Cardiac fibroblast (primary cell): ENCODE measurements around the gene ACADS.
"Not testable (repeated sequence)": the region's sequence is repeated elsewhere in the genome, so short reads cannot be mapped to it uniquely, and the experiment has no call there.

Experiments
- DNase-seq, 2 donors: peaks; one replicate each; pipeline versions ENCODE4 v3.0.0 to v3.0.0-alpha.2; 2010; ENCODE audit warnings: low read depth in 2 of 2
- H3K4me3 ChIP-seq, 2 donors: replicated peaks in 1 of 2; 1 replicate in 1 of 2; 2 replicates in 1 of 2; pipeline ENCODE4 v1.5.1; 2011; ENCODE audit warnings: low read depth in 2 of 2, low read length in 2 of 2, mild to moderate bottlenecking in 2 of 2, moderate library complexity in 1 of 2
- CTCF ChIP-seq: IDR thresholded peaks from one replicate; pipeline ENCODE4 v1.5.1; 2011; ENCODE audit warnings: low read depth, mild to moderate bottlenecking, low read length, inconsistent platforms

Gene ACADS

GRCh38 chr12:120725151-120725658 is 421 bp upstream of the ACADS start:
- DNase-seq = no peak
- no peak for TF ChIP-seq CTCF
- peak overlapping the region; percentile 47 to 66 for H3K4me3 ChIP-seq

- no peak for DNase-seq
- no peak for TF ChIP-seq CTCF
- peak overlapping the region in 1 of 2 donors; percentile 47 for H3K4me3 ChIP-seq
Observed at GRCh38 chr12:120726510-120726793, 826 bp downstream of the ACADS start.

GRCh38 chr12:120726961-120727360 is 1.3 kb downstream of the ACADS start:
- no peak overlapping the region for H3K4me3 ChIP-seq
- TF ChIP-seq CTCF = no peak
- DNase-seq = no peak

GRCh38 chr12:120732198-120732597 is 6.6 kb downstream of the ACADS start:
- not testable (repeated sequence) for DNase-seq, H3K4me3 ChIP-seq

- TF ChIP-seq CTCF = no peak
- DNase-seq = no peak
Observed at GRCh38 chr12:120733574-120733973, 7.9 kb downstream of the ACADS start.

GRCh38 chr12:120734210-120734609 is 8.6 kb downstream of the ACADS start:
- TF ChIP-seq CTCF = no peak
- H3K4me3 ChIP-seq = no peak overlapping the region
- DNase-seq = no peak

More at GRCh38 chr12:120733574-120733973, 7.9 kb downstream of the ACADS start:
- no peak overlapping the region for H3K4me3 ChIP-seq

GRCh38 chr12:120735181-120735580 is 9.6 kb downstream of the ACADS start:
- no peak for TF ChIP-seq CTCF
- no peak for DNase-seq

More at GRCh38 chr12:120735181-120735580, 9.6 kb downstream of the ACADS start:
- H3K4me3 ChIP-seq = no peak overlapping the region
